22Rv1 (cell line): Measurements from ENCODE around the gene EXOC1.

Experiments used
- ZFX ChIP-seq: fragments of 450-650 bp; IDR thresholded peaks from 2 replicates; pipeline ENCODE4 v1.6.1; 2017; ENCODE audit warnings: antibody characterized with exemption, borderline replicate concordance
- TF ChIP-seq, protein P1 (sequence below): fragments of 450-650 bp; IDR thresholded peaks from 2 replicates; pipeline ENCODE4 v1.5.1; 2017; ENCODE audit warnings: mild to moderate bottlenecking

DNA sequence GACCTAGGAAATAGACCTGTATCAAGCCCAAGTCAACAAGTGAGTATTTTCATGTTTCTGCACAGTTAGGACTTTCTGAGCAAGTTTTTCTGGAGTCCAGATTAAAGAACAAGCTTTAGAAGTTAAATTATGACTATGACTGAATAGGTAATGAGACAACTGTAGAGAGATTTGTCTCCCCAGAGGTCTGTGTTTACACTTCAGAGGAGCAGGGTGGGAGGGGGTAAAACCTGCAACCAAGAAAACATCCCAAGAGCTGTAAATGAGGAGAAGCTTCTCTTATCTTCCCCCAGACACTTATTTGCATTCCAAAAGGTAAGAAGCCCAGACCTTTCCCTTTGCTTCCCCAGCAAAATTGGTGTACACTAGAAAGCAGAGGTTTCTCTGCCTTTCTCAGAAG, 73.2 kb downstream of the EXOC1 start:
- TF ChIP-seq, protein P1, sequence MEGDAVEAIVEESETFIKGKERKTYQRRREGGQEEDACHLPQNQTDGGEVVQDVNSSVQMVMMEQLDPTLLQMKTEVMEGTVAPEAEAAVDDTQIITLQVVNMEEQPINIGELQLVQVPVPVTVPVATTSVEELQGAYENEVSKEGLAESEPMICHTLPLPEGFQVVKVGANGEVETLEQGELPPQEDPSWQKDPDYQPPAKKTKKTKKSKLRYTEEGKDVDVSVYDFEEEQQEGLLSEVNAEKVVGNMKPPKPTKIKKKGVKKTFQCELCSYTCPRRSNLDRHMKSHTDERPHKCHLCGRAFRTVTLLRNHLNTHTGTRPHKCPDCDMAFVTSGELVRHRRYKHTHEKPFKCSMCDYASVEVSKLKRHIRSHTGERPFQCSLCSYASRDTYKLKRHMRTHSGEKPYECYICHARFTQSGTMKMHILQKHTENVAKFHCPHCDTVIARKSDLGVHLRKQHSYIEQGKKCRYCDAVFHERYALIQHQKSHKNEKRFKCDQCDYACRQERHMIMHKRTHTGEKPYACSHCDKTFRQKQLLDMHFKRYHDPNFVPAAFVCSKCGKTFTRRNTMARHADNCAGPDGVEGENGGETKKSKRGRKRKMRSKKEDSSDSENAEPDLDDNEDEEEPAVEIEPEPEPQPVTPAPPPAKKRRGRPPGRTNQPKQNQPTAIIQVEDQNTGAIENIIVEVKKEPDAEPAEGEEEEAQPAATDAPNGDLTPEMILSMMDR: no peak
- TF ChIP-seq ZFX: no peak
